MM.1S (cell line): ENCODE data around the gene ABCA1.
A peak's percentile ranks its signal among the peaks of the same experiment; 100 is the strongest.

Experiments
- DNase-seq: peaks from one replicate; pipeline ENCODE4 v3.0.0-alpha.2; 2015
- H2AFZ ChIP-seq: fragments of 300-600 bp; sonication (generic); 2 replicates; pipeline ENCODE4 v1.6.0; 2016; ENCODE audit warnings: antibody characterized with exemption, low read length
- H3F3A ChIP-seq: fragments of 300-600 bp; sonication (generic); 2 replicates; pipeline ENCODE4 v1.6.1; 2016; ENCODE audit warnings: mild to moderate bottlenecking, antibody characterized with exemption, low read length, moderate library complexity, mixed read lengths; ENCODE audit not compliant: insufficient read depth
- H3K27ac ChIP-seq: fragments of 300-600 bp; sonication (generic); 2 replicates; pipeline ENCODE4 v1.5.1; 2016; ENCODE audit warnings: mild to moderate bottlenecking, low read length
- H3K27me3 ChIP-seq: fragments of 300-600 bp; sonication (generic); replicated peaks from 2 replicates; pipeline ENCODE4 v1.6.0; 2016; ENCODE audit warnings: low read length; ENCODE audit not compliant: insufficient read depth
- H3K36me3 ChIP-seq: fragments of 300-600 bp; sonication (generic); replicated peaks from 2 replicates; pipeline ENCODE4 v1.6.1; 2016; ENCODE audit warnings: mild to moderate bottlenecking, low read length, mixed read lengths; ENCODE audit not compliant: insufficient read depth
- H3K4me1 ChIP-seq: fragments of 300-600 bp; sonication (generic); 2 replicates; pipeline ENCODE4 v1.6.1; 2016; ENCODE audit warnings: low read length, mixed read lengths
- H3K4me2 ChIP-seq: fragments of 300-600 bp; sonication (generic); 2 replicates; pipeline ENCODE4 v1.6.0; 2016; ENCODE audit warnings: low read depth, low read length
- H3K4me3 ChIP-seq: fragments of 300-600 bp; sonication (generic); 2 replicates; pipeline ENCODE4 v1.5.1; 2016; ENCODE audit warnings: low read length, mixed read lengths
- H3K79me2 ChIP-seq: fragments of 300-600 bp; sonication (generic); 2 replicates; pipeline ENCODE4 v1.6.1; 2016; ENCODE audit warnings: mixed run types, low read length, mixed read lengths
- H3K9ac ChIP-seq: fragments of 300-600 bp; sonication (generic); 2 replicates; pipeline ENCODE4 v1.6.1; 2016; ENCODE audit warnings: low read length, mixed read lengths
- H3K9me2 ChIP-seq: fragments of 300-600 bp; sonication (generic); replicated peaks from 2 replicates; pipeline ENCODE4 v1.6.1; 2016; ENCODE audit warnings: mild to moderate bottlenecking, low read length, mixed read lengths; ENCODE audit not compliant: insufficient read depth
- H3K9me3 ChIP-seq: fragments of 300-600 bp; sonication (generic); replicated peaks from 2 replicates; pipeline ENCODE4 v1.6.1; 2016; ENCODE audit warnings: mild to moderate bottlenecking, low read length, mixed read lengths; ENCODE audit not compliant: insufficient read depth
- H4K20me1 ChIP-seq: fragments of 300-600 bp; sonication (generic); 2 replicates; pipeline ENCODE4 v1.6.1; 2016; ENCODE audit warnings: mild to moderate bottlenecking, low read length, moderate library complexity, mixed read lengths; ENCODE audit not compliant: insufficient read depth
- CTCF ChIP-seq: fragments of 300-600 bp; sonication (generic); IDR thresholded peaks from 2 replicates; pipeline ENCODE4 v1.5.1; 2016; ENCODE audit warnings: antibody characterized with exemption, low read length, mixed read lengths
- EZH2 ChIP-seq: fragments of 300-600 bp; sonication (generic); optimal IDR thresholded peaks from 2 replicates; pipeline ENCODE3; 2017; ENCODE audit warnings: low read depth, mild to moderate bottlenecking, antibody characterized with exemption, low read length, mixed read lengths
- EZH2phosphoT487 ChIP-seq: fragments of 300-600 bp; sonication (generic); IDR thresholded peaks from 2 replicates; pipeline ENCODE4 v1.6.1; 2018; ENCODE audit warnings: antibody characterized with exemption, low read length

The ABCA1 gene

GRCh38 chr9:104780796-104781395 is 147.1 kb downstream of the ABCA1 start:
- no peaks in the 10 kb centered on the region for H3K79me2 ChIP-seq
- no peak overlapping the region for H2AFZ ChIP-seq
- H3K9me3 ChIP-seq, result no peaks in the 10 kb centered on the region
- H3K36me3 ChIP-seq, result no peaks in the 10 kb centered on the region
- H4K20me1 ChIP-seq, result no peaks in the 10 kb centered on the region
- peak; percentile 45 for TF ChIP-seq CTCF
- no peak for TF ChIP-seq EZH2
- TF ChIP-seq EZH2phosphoT487, result no peak
- H3F3A ChIP-seq, result no peaks in the 10 kb centered on the region; the same call in none of the 2 replicates
- H3K9ac ChIP-seq, result no peak overlapping the region
- H3K27ac ChIP-seq, result no peak overlapping the region
- no peak overlapping the region for H3K4me2 ChIP-seq
- H3K27me3 ChIP-seq, result no peaks in the 10 kb centered on the region
- peak; percentile 35 for DNase-seq
- H3K4me1 ChIP-seq, result peaks cover 15% of the 10 kb centered on the region
- H3K4me3 ChIP-seq, result no peak overlapping the region
- no peaks in the 10 kb centered on the region for H3K9me2 ChIP-seq

GRCh38 chr9:104779946-104780535 is 147.9 kb downstream of the ABCA1 start:
- DNase-seq, result no peak
- TF ChIP-seq EZH2phosphoT487 (no peak), EZH2 (no peak), CTCF (no peak)

GRCh38 chr9:104779334-104779733 is 148.6 kb downstream of the ABCA1 start:
- H4K20me1 ChIP-seq, result no peaks in the 10 kb centered on the region
- no peak for DNase-seq

More at GRCh38 chr9:104779946-104780535, 147.9 kb downstream of the ABCA1 start:
- H3K9me3 ChIP-seq, result no peaks in the 10 kb centered on the region
- H3K27me3 ChIP-seq, result no peaks in the 10 kb centered on the region
- peaks cover 4% of the 10 kb centered on the region for H3F3A ChIP-seq
- H3K4me3 ChIP-seq, result no peak overlapping the region
- H3K79me2 ChIP-seq, result no peaks in the 10 kb centered on the region
- H4K20me1 ChIP-seq, result no peaks in the 10 kb centered on the region
- no peak overlapping the region for H2AFZ ChIP-seq
- H3K36me3 ChIP-seq, result no peaks in the 10 kb centered on the region
- H3K9me2 ChIP-seq, result no peaks in the 10 kb centered on the region
- no peak overlapping the region for H3K9ac ChIP-seq
- peaks cover 23% of the 10 kb centered on the region for H3K4me1 ChIP-seq
- no peak overlapping the region for H3K27ac ChIP-seq
- H3K4me2 ChIP-seq, result no peak overlapping the region

GRCh38 chr9:104778802-104779201 is 149.2 kb downstream of the ABCA1 start:
- H2AFZ ChIP-seq, result no peak overlapping the region
- H3K4me3 ChIP-seq, result no peak overlapping the region
- H3K27me3 ChIP-seq, result no peaks in the 10 kb centered on the region
- H3K9me3 ChIP-seq, result no peaks in the 10 kb centered on the region
- H3F3A ChIP-seq, result peaks cover 4% of the 10 kb centered on the region; the same call in 1 of the 2 replicates
- H3K9ac ChIP-seq, result no peak overlapping the region
- no peak overlapping the region for H3K4me2 ChIP-seq
- no peak overlapping the region for H3K27ac ChIP-seq
- TF ChIP-seq EZH2phosphoT487 (no peak), CTCF (no peak), EZH2 (no peak)
- no peaks in the 10 kb centered on the region for H3K36me3 ChIP-seq
- no peaks in the 10 kb centered on the region for H3K9me2 ChIP-seq
- H3K79me2 ChIP-seq, result no peaks in the 10 kb centered on the region
- H4K20me1 ChIP-seq, result no peaks in the 10 kb centered on the region
- no peak for DNase-seq
- peaks cover 18% of the 10 kb centered on the region for H3K4me1 ChIP-seq

More at GRCh38 chr9:104779334-104779733, 148.6 kb downstream of the ABCA1 start:
- no peak overlapping the region for H3K9ac ChIP-seq
- H3K79me2 ChIP-seq, result no peaks in the 10 kb centered on the region
- no peak overlapping the region for H2AFZ ChIP-seq
- H3K27ac ChIP-seq, result no peak overlapping the region
- H3K4me2 ChIP-seq, result no peak overlapping the region
- H3F3A ChIP-seq, result peaks cover 4% of the 10 kb centered on the region
- H3K36me3 ChIP-seq, result no peaks in the 10 kb centered on the region
- H3K9me2 ChIP-seq, result no peaks in the 10 kb centered on the region
- H3K4me1 ChIP-seq, result peaks cover 23% of the 10 kb centered on the region
- TF ChIP-seq EZH2phosphoT487 (no peak), EZH2 (no peak)
- H3K4me3 ChIP-seq, result no peak overlapping the region
- H3K27me3 ChIP-seq, result no peaks in the 10 kb centered on the region
- H3K9me3 ChIP-seq, result no peaks in the 10 kb centered on the region
